K562 (cell line): ENCODE data around the gene EPHB2. TPM values are rescaled to one million over a fixed set of nuclear protein-coding genes. Genes with fewer than 3 reads are reported as not detected.

Source experiments
- DIDO1 ChIP-seq: fragments of 450-650 bp; IDR thresholded peaks from 2 replicates; pipeline ENCODE4 v1.6.1; 2016; ENCODE audit warnings: low read depth, missing biosample characterization, missing genetic modification characterization
- NFATC3 ChIP-seq: fragments of 450-650 bp; IDR thresholded peaks from 2 replicates; pipeline ENCODE4 v1.6.1; 2017; ENCODE audit warnings: mild to moderate bottlenecking
- PBX2 ChIP-seq, 2 experiments: IDR thresholded peaks in 1 of 2; conservative IDR thresholded peaks in 1 of 2; 2 replicates each; pipeline ENCODE4 v1.6.1; 2016; ENCODE audit warnings: low read depth in 2 of 2, mild to moderate bottlenecking in 1 of 2, missing compliant biosample characterization in 1 of 2, missing genetic modification characterization in 1 of 2, moderate library complexity in 1 of 2
- TAL1 ChIP-seq: fragments of 450-650 bp; IDR thresholded peaks from 2 replicates; pipeline ENCODE4 v1.6.1; 2016; ENCODE audit warnings: mild to moderate bottlenecking
- TCF3 ChIP-seq: sonication (generic); formaldehyde crosslinking; IDR thresholded peaks from 2 replicates; pipeline ENCODE4 v1.4.0; 2020; ENCODE audit warnings: mild to moderate bottlenecking, missing genetic modification reagents
- polyA plus RNA-seq, 8 experiments: library from polyadenylated mRNA; depleted of rRNA in 4 of 8; stranded (reverse) in 5 of 8; unstranded in 3 of 8; fragments of >200 nt; fragmentation: Nextera tagmentation in 2 of 8; fragmentation: Illumina TruSeq in 1 of 8; extraction: Ambion mirVana in 2 of 8; extraction: Trizol in 1 of 8; gene quantifications; 2 replicates each; pipeline versions ENCODE4 v1.2.1 to v1.2.3, GENCODE V29; 2011 to 2014; ENCODE audit warnings: inconsistent platforms in 1 of 8, missing spikeins in 1 of 8
- total RNA-seq, 7 experiments: library from RNA; depleted of rRNA in 6 of 7; stranded (reverse); fragments of >200 nt in 6 of 7; fragmentation: Illumina TruSeq in 2 of 7; extraction: Trizol in 2 of 7; gene quantifications; 2 replicates each; pipeline versions ENCODE4 v1.2.1 to v1.2.3, GENCODE V29; 2011 to 2021; ENCODE audit warnings: low replicate concordance in 1 of 7
- TF ChIP-seq, protein P1 (sequence below): fragments of 450-650 bp; formaldehyde crosslinking; conservative IDR thresholded peaks from 2 replicates; pipeline ENCODE4 v1.4.0; 2022; ENCODE audit warnings: mild to moderate bottlenecking, missing genetic modification characterization

Gene EPHB2
- total and polyA plus RNA-seq, 9 of the 15 experiments (the other 6 are each of a cell fraction or from before 2014, with no cell fraction given) = not detected

DNA sequence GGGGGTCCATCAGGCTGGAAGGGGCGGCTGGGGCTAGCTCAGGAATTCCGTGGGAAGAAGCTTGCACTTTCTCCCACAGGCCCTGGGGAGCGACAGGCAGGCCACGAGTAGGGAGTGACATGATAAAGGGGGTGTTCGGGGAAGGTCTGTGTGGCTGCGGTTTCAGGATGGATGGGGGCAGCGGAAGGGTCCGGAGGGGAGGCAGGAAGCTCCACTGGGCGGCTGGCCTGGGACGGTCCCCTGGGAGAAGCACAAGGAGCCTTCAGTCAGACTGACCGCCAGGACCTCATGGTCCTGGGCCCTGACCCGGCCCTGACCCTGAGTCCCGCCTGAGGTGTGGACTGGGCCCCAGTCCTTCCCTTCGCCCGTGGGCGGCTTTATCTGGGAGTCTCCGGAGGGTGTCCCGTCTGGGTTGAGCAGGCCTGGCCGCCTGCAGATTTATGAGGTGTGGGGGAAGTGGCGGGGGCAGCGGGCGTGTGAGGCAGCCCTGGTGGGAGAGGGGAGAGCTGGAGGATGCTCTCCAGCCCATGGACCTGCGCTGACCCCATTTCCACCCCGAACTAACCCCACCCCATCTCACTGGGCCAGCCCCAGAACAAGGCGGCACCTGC is 45.6 kb downstream of the EPHB2 start (continued):
- no peak for TF ChIP-seq TAL1
- TF ChIP-seq, protein P1, sequence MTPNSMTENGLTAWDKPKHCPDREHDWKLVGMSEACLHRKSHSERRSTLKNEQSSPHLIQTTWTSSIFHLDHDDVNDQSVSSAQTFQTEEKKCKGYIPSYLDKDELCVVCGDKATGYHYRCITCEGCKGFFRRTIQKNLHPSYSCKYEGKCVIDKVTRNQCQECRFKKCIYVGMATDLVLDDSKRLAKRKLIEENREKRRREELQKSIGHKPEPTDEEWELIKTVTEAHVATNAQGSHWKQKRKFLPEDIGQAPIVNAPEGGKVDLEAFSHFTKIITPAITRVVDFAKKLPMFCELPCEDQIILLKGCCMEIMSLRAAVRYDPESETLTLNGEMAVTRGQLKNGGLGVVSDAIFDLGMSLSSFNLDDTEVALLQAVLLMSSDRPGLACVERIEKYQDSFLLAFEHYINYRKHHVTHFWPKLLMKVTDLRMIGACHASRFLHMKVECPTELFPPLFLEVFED = no peak
- no peak for TF ChIP-seq DIDO1 (tag)
- no peak for TF ChIP-seq PBX2 (CRISPR knock-in tag; IDR thresholded peaks at IDR 0.05; ENCODE audit: low read depth)
- TF ChIP-seq PBX2 (tag; conservative IDR thresholded peaks at IDR 0.05; ENCODE audit: low read depth) = 0 out of 2 replicates have a peak, but pooled peaks have one; percentile 18
- TF ChIP-seq NFATC3 = no peak
- TF ChIP-seq TCF3 = peak; percentile 24
- TF ChIP-seq, all 486 proteins: peak for 4
